Measurements from ENCODE around the gene NHSL2. TPM values are rescaled to one million over a fixed set of nuclear protein-coding genes. Genes with fewer than 3 reads are reported as not detected.

The NHSL2 gene
- total RNA-seq, 1 experiment from 2014 or later: 0.58 TPM

GRCh38 chrX:72031118-72031517, 120.5 kb downstream of the NHSL2 start:
- H3K27ac ChIP-seq (ENCODE audit: low read depth, low read length, poor library complexity, severe bottlenecking): no peak overlapping the region
- no TSS peak for BruUV-seq (replicated peaks)
- no peak overlapping the region for H3K4me3 ChIP-seq (ENCODE audit: low read depth, low read length, poor library complexity, severe bottlenecking)
- ChIA-PET POLR2A (ENCODE audit: low non-redundant PET) (no interaction called here), CTCF (no interaction called here)
- no peak for DNase-seq (ENCODE audit: low spot score)
- no peaks in the 10 kb centered on the region for H3K36me3 ChIP-seq (ENCODE audit: insufficient read depth, low read length, poor library complexity, severe bottlenecking)
- no peak for TF ChIP-seq CTCF (conservative IDR thresholded peaks at IDR 0.05; ENCODE audit: low read depth, low read length)
- no peak for TF ChIP-seq EZH2 (IDR thresholded peaks at IDR 0.05; ENCODE audit: borderline replicate concordance, low read depth, low read length, poor library complexity, severe bottlenecking)
- intact Hi-C loops (cut with micrococcal nuclease; ENCODE audit: unreplicated experiment): no loop called here
- H3K4me1 ChIP-seq (ENCODE audit: insufficient read depth, low read length, poor library complexity, severe bottlenecking): no peaks in the 10 kb centered on the region
- no peaks in the 10 kb centered on the region for H3K27me3 ChIP-seq (replicated peaks; ENCODE audit: insufficient read depth, low read depth, low read length, poor library complexity)
- H3K9me3 ChIP-seq (ENCODE audit: low read depth, low read length, poor library complexity, severe bottlenecking): no peaks in the 10 kb centered on the region

- no peak for DNase-seq (ENCODE audit: low spot score)
- POLR2A ChIA-PET (ENCODE audit: low non-redundant PET): no interaction called here
Measured at GRCh38 chrX:72031634-72032033, 121.0 kb downstream of the NHSL2 start.

GRCh38 chrX:72037601-72038000, 127.0 kb downstream of the NHSL2 start:
- ChIA-PET POLR2A (ENCODE audit: low non-redundant PET) (no interaction called here), CTCF (no interaction called here)
- Histone ChIP-seq H3K36me3 (ENCODE audit: insufficient read depth, low read length, poor library complexity, severe bottlenecking) (no peaks in the 10 kb centered on the region), H3K27me3 (replicated peaks; ENCODE audit: insufficient read depth, low read depth, low read length, poor library complexity) (no peaks in the 10 kb centered on the region), H3K9me3 (ENCODE audit: low read depth, low read length, poor library complexity, severe bottlenecking) (no peaks in the 10 kb centered on the region), H3K27ac (ENCODE audit: low read depth, low read length, poor library complexity, severe bottlenecking) (no peak overlapping the region), H3K4me1 (ENCODE audit: insufficient read depth, low read length, poor library complexity, severe bottlenecking) (no peaks in the 10 kb centered on the region), H3K4me3 (ENCODE audit: low read depth, low read length, poor library complexity, severe bottlenecking) (no peak overlapping the region)
- no peak for TF ChIP-seq EZH2 (IDR thresholded peaks at IDR 0.05; ENCODE audit: borderline replicate concordance, low read depth, low read length, poor library complexity, severe bottlenecking)
- no peak for TF ChIP-seq CTCF (conservative IDR thresholded peaks at IDR 0.05; ENCODE audit: low read depth, low read length)
- no TSS peak for BruUV-seq (replicated peaks)
- no peak for DNase-seq (ENCODE audit: low spot score)
- intact Hi-C loops (cut with micrococcal nuclease; ENCODE audit: unreplicated experiment): no loop called here

More at GRCh38 chrX:72031634-72032033, 121.0 kb downstream of the NHSL2 start:
- TF ChIP-seq CTCF (conservative IDR thresholded peaks at IDR 0.05; ENCODE audit: low read depth, low read length): no peak
- TF ChIP-seq EZH2 (IDR thresholded peaks at IDR 0.05; ENCODE audit: borderline replicate concordance, low read depth, low read length, poor library complexity, severe bottlenecking): no peak
- no peaks in the 10 kb centered on the region for H3K27me3 ChIP-seq (replicated peaks; ENCODE audit: insufficient read depth, low read depth, low read length, poor library complexity)
- H3K36me3 ChIP-seq (ENCODE audit: insufficient read depth, low read length, poor library complexity, severe bottlenecking): no peaks in the 10 kb centered on the region
- H3K4me3 ChIP-seq (ENCODE audit: low read depth, low read length, poor library complexity, severe bottlenecking): no peak overlapping the region
- H3K9me3 ChIP-seq (ENCODE audit: low read depth, low read length, poor library complexity, severe bottlenecking): no peaks in the 10 kb centered on the region
- BruUV-seq (replicated peaks): no TSS peak
- no peaks in the 10 kb centered on the region for H3K4me1 ChIP-seq (ENCODE audit: insufficient read depth, low read length, poor library complexity, severe bottlenecking)
- CTCF ChIA-PET: no interaction called here
- intact Hi-C loops (cut with micrococcal nuclease; ENCODE audit: unreplicated experiment): no loop called here
- H3K27ac ChIP-seq (ENCODE audit: low read depth, low read length, poor library complexity, severe bottlenecking): no peak overlapping the region

Measured in A673 (cell line).